T-helper 17 cell (primary cell): ENCODE results near the gene MPZ. TPM values are rescaled to one million over a fixed set of nuclear protein-coding genes. Genes with fewer than 3 reads are reported as not detected.
A peak's percentile ranks its signal among the peaks of the same experiment; 100 is the strongest.
"Not testable (repeated sequence)": the region's sequence is repeated elsewhere in the genome, so short reads cannot be mapped to it uniquely, and the experiment has no call there.

Experiments
- ATAC-seq: fragments of 150-1000 bp; cut with Tn5 transposase; 2 replicates; pipeline ENCODE4 v1.10.0; 2021; ENCODE audit warnings: mild to moderate bottlenecking, moderate library complexity
- DNase-seq, 3 donors: peaks; one replicate each; pipeline versions ENCODE4 v3.0.0 to v3.0.0-alpha.2; 2020 to 2021
- H3K9me3 ChIP-seq: one replicate; pipeline ENCODE4 v1.7.0; 2013; ENCODE audit warnings: low read length, mild to moderate bottlenecking; ENCODE audit not compliant: control insufficient read depth, poor library complexity, severe bottlenecking
- H3K27ac Mint-ChIP-seq: one replicate; pipeline ENCODE4 v1.8.0; 2022; ENCODE audit warnings: mild to moderate bottlenecking, moderate library complexity, mixed read lengths
- H3K27me3 Mint-ChIP-seq: one replicate; pipeline ENCODE4 v1.8.0; 2022; ENCODE audit warnings: mixed read lengths
- H3K36me3 Mint-ChIP-seq: one replicate; pipeline ENCODE4 v1.8.0; 2022; ENCODE audit warnings: low read depth, mixed read lengths
- H3K4me1 Mint-ChIP-seq: one replicate; pipeline ENCODE4 v1.8.0; 2022; ENCODE audit warnings: mild to moderate bottlenecking, mixed read lengths
- H3K4me3 Mint-ChIP-seq: one replicate; pipeline ENCODE4 v1.8.0; 2022; ENCODE audit warnings: mild to moderate bottlenecking, moderate library complexity, mixed read lengths
- total RNA-seq, 4 donors: library from RNA in 2 of 4; stranded (reverse) in 2 of 4; gene quantifications; one replicate each; pipeline ENCODE4 v1.2.3 and lab custom pipeline; 2022 to 2026

MPZ gene
- total RNA-seq, 2 donors from 2014 or later: 2.3 to 2.9 TPM

DNA sequence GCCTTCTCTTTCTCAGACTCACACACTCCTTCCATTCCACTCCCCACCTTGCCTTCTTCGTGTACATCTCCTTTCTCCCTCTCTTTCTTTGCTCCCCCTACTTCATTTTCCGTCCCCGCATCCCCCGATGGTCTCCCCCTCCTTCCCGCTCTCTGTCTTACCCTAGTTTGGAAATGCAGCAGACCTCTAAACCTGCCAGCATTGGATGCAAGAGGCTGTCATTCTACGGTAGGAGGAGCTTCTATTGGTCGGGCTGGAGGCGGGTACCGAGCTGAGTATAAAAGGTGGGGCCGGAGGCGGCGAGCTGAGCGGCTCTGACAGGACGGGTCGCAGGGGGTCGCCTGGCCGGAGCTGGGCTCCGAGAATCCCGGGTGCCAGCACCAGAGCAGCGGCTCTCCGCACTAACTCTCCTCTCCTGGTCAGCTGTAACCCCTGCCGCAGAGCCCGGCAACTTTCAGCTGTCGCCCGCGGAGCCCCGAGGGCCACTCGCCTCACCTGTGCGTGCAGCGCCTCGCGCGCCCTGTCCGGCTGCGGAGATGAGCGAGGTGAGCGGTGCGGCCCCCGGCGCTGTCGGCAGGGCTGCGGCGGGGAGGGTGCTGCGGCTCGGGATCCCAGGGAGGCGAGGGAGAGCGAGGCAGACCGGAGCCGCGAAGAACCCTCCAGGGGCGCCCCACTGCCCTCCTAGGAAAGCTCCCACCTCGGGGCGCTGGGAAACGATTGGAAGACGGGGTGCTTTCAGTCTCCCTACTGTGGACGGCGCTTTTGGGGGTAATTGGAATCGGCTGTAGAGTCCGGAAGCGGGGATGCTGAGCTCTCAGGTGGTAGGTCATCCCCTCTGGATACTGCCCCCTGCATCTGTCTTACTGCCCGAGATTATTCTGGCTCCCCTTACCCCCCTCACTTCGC, 51.1 kb downstream of the MPZ start, which contains the start of gene PCP4L1:
PCP4L1 (plus strand) TSS at position 307 of the 906 bp plus-strand sequence; CDS start at position 537, 230 bp downstream.
- Mint-ChIP-seq H3K27ac (no peak within 1 kb of the TSS), H3K36me3 (peaks cover 12% of the 10 kb centered on the region), H3K4me1 (peaks cover 12% of the 10 kb centered on the region), H3K27me3 (peaks cover 53% of the 10 kb centered on the region), H3K4me3 (peak within 1 kb of the TSS; percentile 73)
- ATAC-seq: peak; percentile 83
- H3K9me3 ChIP-seq: peaks cover 4% of the 10 kb centered on the region
- DNase-seq: no peak

DNA sequence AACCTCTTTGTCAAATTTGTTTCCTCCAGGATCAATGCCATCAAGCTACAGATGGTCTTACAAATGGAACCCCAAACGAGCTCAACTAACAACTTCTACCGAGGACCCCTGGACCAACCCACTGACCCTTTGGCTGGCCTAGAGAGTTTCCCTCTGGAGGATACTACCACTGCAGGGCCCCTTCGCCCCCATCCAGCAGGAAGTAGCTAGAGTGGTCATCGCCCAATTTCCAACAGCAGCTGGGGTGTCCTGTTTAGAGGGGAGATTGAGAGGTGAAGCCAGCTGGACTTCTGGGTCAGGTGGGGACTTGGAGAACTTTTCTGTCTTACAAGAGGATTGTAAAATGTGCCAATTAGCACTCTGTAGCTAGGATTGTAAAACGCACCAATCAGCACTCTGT, 52.7 kb downstream of the MPZ start:
- not testable (repeated sequence) for H3K9me3 ChIP-seq, H3K27ac Mint-ChIP-seq, ATAC-seq, DNase-seq, H3K4me3 Mint-ChIP-seq
- Mint-ChIP-seq H3K27me3 (peaks cover 50% of the 10 kb centered on the region), H3K4me1 (peaks cover 12% of the 10 kb centered on the region), H3K36me3 (peaks cover 12% of the 10 kb centered on the region)

DNA sequence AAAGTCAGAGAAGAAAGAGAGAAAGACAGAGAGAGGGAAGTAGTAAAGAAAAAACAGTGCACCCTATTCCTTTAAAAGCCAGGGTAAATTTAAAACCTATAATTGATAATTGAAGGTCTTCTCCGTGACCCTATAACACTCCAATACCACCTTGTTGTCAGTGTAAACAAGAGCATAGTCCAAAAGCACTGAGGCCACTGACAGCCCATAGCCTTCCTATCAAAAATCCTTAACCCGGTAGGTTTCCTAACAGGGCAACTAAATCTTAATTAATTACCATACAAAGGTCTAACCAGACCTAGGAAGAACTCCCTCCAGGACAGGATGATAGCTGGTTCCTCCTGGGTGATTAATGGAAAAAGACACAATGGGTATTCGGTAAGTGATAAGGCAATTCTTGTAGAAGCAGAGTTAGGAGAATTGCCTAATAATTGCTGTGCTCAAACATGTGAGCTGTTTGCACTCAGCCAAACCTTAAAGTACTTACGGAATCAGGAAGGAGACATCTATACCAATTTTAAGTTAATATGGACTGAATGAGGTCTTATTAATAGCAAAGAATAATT, 53.7 kb downstream of the MPZ start:
- not testable (repeated sequence) for H3K27ac Mint-ChIP-seq, ATAC-seq, DNase-seq, H3K9me3 ChIP-seq, H3K4me1 Mint-ChIP-seq, H3K4me3 Mint-ChIP-seq
- H3K36me3 Mint-ChIP-seq: peaks cover 12% of the 10 kb centered on the region
- peaks cover 49% of the 10 kb centered on the region for H3K27me3 Mint-ChIP-seq

DNA sequence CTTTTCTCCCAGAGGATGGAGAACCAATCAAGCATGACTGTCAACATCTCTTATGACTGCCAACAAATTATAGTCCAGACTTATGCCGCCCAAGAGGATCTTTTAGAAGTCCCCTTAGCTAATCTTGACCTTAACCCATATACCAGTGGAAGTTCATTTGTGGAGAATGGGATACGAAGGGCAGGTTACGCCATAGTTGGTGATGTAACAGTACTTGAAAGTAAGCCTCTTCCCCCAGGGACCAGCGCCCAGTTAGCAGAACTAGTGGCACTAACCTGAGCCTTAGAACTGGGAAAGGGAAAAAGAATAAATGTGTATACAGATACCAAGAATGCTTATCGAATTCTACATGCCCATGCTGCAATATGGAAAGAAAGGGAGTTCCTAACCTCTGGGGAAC, 54.5 kb downstream of the MPZ start:
- not testable (repeated sequence) for H3K4me1 Mint-ChIP-seq, H3K27ac Mint-ChIP-seq, H3K9me3 ChIP-seq, H3K4me3 Mint-ChIP-seq, ATAC-seq, DNase-seq
- Mint-ChIP-seq H3K36me3 (peaks cover 11% of the 10 kb centered on the region), H3K27me3 (peaks cover 45% of the 10 kb centered on the region)

Other genes starting within 250 kb of the MPZ start
- 100 to 1,000 TPM; 156 to 189 TPM for gene ARHGAP30, start 240.1 kb downstream of the MPZ start, total RNA-seq
- not detected for gene NECTIN4, start 220.4 kb downstream of the MPZ start, total RNA-seq
- under 1 TPM in 1 of 2 donors, not detected in 1; 0.57 TPM for gene KLHDC9, start 211.6 kb downstream of the MPZ start, total RNA-seq
- gene PFDN2, start 191.9 kb downstream of the MPZ start, total RNA-seq: 10 to 100 TPM; 34.5 to 37.1 TPM
- 10 to 100 TPM; 16.0 to 19.3 TPM for gene NIT1, start 191.9 kb downstream of the MPZ start, total RNA-seq
- 10 to 100 TPM; 32.9 to 40.0 TPM for gene DEDD, start 177.3 kb downstream of the MPZ start, total RNA-seq
- gene UFC1, start 156.0 kb downstream of the MPZ start, total RNA-seq: 100 to 1,000 TPM; 152 to 154 TPM
- gene USP21, start 150.5 kb downstream of the MPZ start, total RNA-seq: 10 to 100 TPM; 35.9 to 37.0 TPM
- gene PPOX, start 143.5 kb downstream of the MPZ start, total RNA-seq: 10 to 100 TPM; 40.4 to 43.7 TPM
- gene B4GALT3, start 132.5 kb downstream of the MPZ start, total RNA-seq: 10 to 100 TPM; 43.7 to 49.2 TPM
- under 1 TPM; 0.31 to 0.77 TPM for gene ADAMTS4, start 110.9 kb downstream of the MPZ start, total RNA-seq
- gene NDUFS2, start 107.6 kb downstream of the MPZ start, total RNA-seq: 10 to 100 TPM; 57.1 to 58.5 TPM
- 10 to 100 TPM in 1 of 2 donors, 1 to 10 TPM in 1; 8.3 to 12.3 TPM for gene FCER1G, start 94.7 kb downstream of the MPZ start, total RNA-seq
- not detected for gene APOA2, start 86.3 kb downstream of the MPZ start, total RNA-seq
- 1 to 10 TPM; 5.4 to 6.9 TPM for gene TOMM40L, start 83.9 kb downstream of the MPZ start, total RNA-seq
- not detected for gene NR1I3, start 71.8 kb downstream of the MPZ start, total RNA-seq
- gene PCP4L1, start 51.2 kb downstream of the MPZ start, total RNA-seq: not detected
- 10 to 100 TPM; 64.4 to 76.8 TPM for gene SDHC, start 4.4 kb upstream of the MPZ start, total RNA-seq
- gene CFAP126, start 57.9 kb upstream of the MPZ start, total RNA-seq: not detected
- 1 to 10 TPM; 2.5 to 6.1 TPM for gene FCGR2A, start 195.5 kb upstream of the MPZ start, total RNA-seq
- under 1 TPM; 0.27 to 0.50 TPM for gene HSPA6, start 214.6 kb upstream of the MPZ start, total RNA-seq
- gene FCGR3A, start 239.8 kb upstream of the MPZ start, total RNA-seq: 1 to 10 TPM in 1 of 2 donors, under 1 TPM in 1; 0.31 to 4.3 TPM